Gastrocnemius medialis (tissue), 4 donors: ENCODE data around the gene ZNF697. TPM values are rescaled to one million over a fixed set of nuclear protein-coding genes. Genes with fewer than 3 reads are reported as not detected.
A peak's percentile ranks its signal among the peaks of the same experiment; 100 is the strongest.
"Not testable (repeated sequence)": the region's sequence is repeated elsewhere in the genome, so short reads cannot be mapped to it uniquely, and the experiment has no call there.

Source experiments
- ATAC-seq, 2 donors: fragments of 150-250 bp; one replicate each; pipeline ENCODE4 v1.9.1; 2016
- DNase-seq, 2 donors: peaks; one replicate each; pipeline ENCODE4 v3.0.0-alpha.2; 2019
- H3K27ac ChIP-seq, 4 donors: fragments of 200-600 bp; sonication (generic); 1 replicate in 1 of 4; 2 replicates in 3 of 4; pipeline ENCODE4 v1.5.1; 2016 to 2018; ENCODE audit warnings: mild to moderate bottlenecking in 2 of 4, moderate library complexity in 1 of 4
- H3K27me3 ChIP-seq, 3 donors: fragments of 200-600 bp; sonication (generic) in 2 of 3; 1 replicate in 1 of 3; 2 replicates in 2 of 3; pipeline versions ENCODE4 v1.5.1 to v1.6.0; 2016 to 2019; ENCODE audit warnings: mild to moderate bottlenecking in 1 of 3, moderate library complexity in 1 of 3
- H3K36me3 ChIP-seq, 2 donors: fragments of 200-600 bp; sonication (generic) in 1 of 2; one replicate each; pipeline ENCODE4 v1.5.1; 2017 to 2018
- H3K4me1 ChIP-seq, 2 donors: fragments of 200-600 bp; sonication (generic) in 1 of 2; one replicate each; pipeline ENCODE4 v1.5.1; 2016 to 2017; ENCODE audit warnings: mild to moderate bottlenecking in 2 of 2
- H3K4me3 ChIP-seq, 4 donors: fragments of 200-600 bp; sonication (generic) in 3 of 4; 1 replicate in 1 of 4; 2 replicates in 3 of 4; pipeline ENCODE4 v1.5.1; 2016 to 2019; ENCODE audit warnings: mild to moderate bottlenecking in 2 of 4
- H3K9me3 ChIP-seq, 3 donors: fragments of 200-600 bp; sonication (generic) in 2 of 3; 1 replicate in 1 of 3; 2 replicates in 2 of 3; pipeline ENCODE4 v1.5.1; 2016 to 2019
- CTCF ChIP-seq, 5 experiments: fragments of 450-650 bp in 3 of 5; fragments of 200-600 bp in 2 of 5; sonication (generic) in 2 of 5; IDR thresholded peaks in 4 of 5; conservative IDR thresholded peaks in 1 of 5; 1 replicate in 4 of 5; 2 replicates in 1 of 5; pipeline ENCODE4 v1.5.1; 2016 to 2019; ENCODE audit warnings: antibody characterized with exemption in 5 of 5, mild to moderate bottlenecking in 3 of 5, moderate library complexity in 3 of 5
- POLR2A ChIP-seq, 2 donors: fragments of 450-650 bp; IDR thresholded peaks; one replicate each; pipeline ENCODE4 v1.6.1; 2017; ENCODE audit warnings: antibody characterized with exemption in 2 of 2, mild to moderate bottlenecking in 2 of 2, moderate library complexity in 2 of 2
- in situ Hi-C, 4 donors: fragments of 200-750 bp; cut with MboI; loops; one replicate each; pipeline versions ENCODE4 v1.15.0 to v1.8.0; 2017; ENCODE audit warnings: low sequenced_read_pairs in 4 of 4
- intact Hi-C: fragments of 100-400 bp; cut with DNase I; formaldehyde crosslinking; loops from one replicate; pipeline ENCODE4 v1.15.1; 2023; ENCODE audit warnings: low total_unique reads
- total RNA-seq, 4 donors: library from RNA; depleted of rRNA; stranded (reverse); fragments of >200 nt; gene quantifications; one replicate each; pipeline versions ENCODE4 v1.1.0 to v1.2.3, GENCODE V29; 2016

ZNF697 gene
- 1 to 10 TPM; 1.4 to 3.1 (median 2.9) TPM for total RNA-seq

GRCh38 chr1:119647734-119648619 is at the start of gene ZNF697:
TSS of gene ZNF697 (minus strand) at chr1:119648266. CDS start at chr1:119626100, 22,166 bp downstream.
- peaks cover 5 to 10% of the 10 kb centered on the region in 2 donors for H3K4me1 ChIP-seq
- TF ChIP-seq POLR2A (IDR thresholded peaks at IDR 0.05) (peak; percentile 72 to 76), CTCF (IDR thresholded peaks at IDR 0.05 in 4 of 5, conservative IDR thresholded peaks at IDR 0.05 in 1 of 5) (peak; percentile 16 to 52 (median 44))

GRCh38 chr1:119697598-119697997 is 49.5 kb upstream of the ZNF697 start:
- Histone ChIP-seq H3K9me3 (no peaks in the 10 kb centered on the region), H3K4me3 (no peak overlapping the region), H3K4me1 (no peaks in the 10 kb centered on the region), H3K27ac (no peak overlapping the region), H3K36me3 (no peaks in the 10 kb centered on the region), H3K27me3 (peaks cover 0 to 3% (median 0%) of the 10 kb centered on the region in 3 donors)
- DNase-seq, result no peak
- in situ Hi-C loops, result no loop called here
- intact Hi-C loops, result no loop called here
- TF ChIP-seq POLR2A (IDR thresholded peaks at IDR 0.05), result no peak
- TF ChIP-seq CTCF (IDR thresholded peaks at IDR 0.05 in 4 of 5, conservative IDR thresholded peaks at IDR 0.05 in 1 of 5), result no peak
- ATAC-seq, result no peak

More at GRCh38 chr1:119647734-119648619, at the start of gene ZNF697:
- peak; percentile 96 to 97 for DNase-seq
- in situ Hi-C loops (no loop called here), intact Hi-C loops (loop anchor here (2.0 to 5.0 kb wide), 3 partner anchors 17 to 36 kb away; no protein-coding TSS in a partner anchor)
- Histone ChIP-seq H3K27ac (peak within 1 kb of the TSS; percentile 82 to 93 (median 88)), H3K9me3 (no peaks in the 10 kb centered on the region), H3K36me3 (no peaks in the 10 kb centered on the region), H3K4me3 (peak within 1 kb of the TSS; percentile 71 to 95 (median 83)), H3K27me3 (no peaks in the 10 kb centered on the region)
- peak; percentile 99 for ATAC-seq

GRCh38 chr1:119696863-119697262 is 48.8 kb upstream of the ZNF697 start:
- in situ Hi-C loops, DNase-seq, ATAC-seq, H3K4me3 ChIP-seq, H3K36me3 ChIP-seq, H3K27me3 ChIP-seq, H3K27ac ChIP-seq, intact Hi-C loops, H3K4me1 ChIP-seq, H3K9me3 ChIP-seq: not testable (repeated sequence)

- Histone ChIP-seq H3K9me3 (no peaks in the 10 kb centered on the region), H3K27ac (no peak overlapping the region), H3K36me3 (no peaks in the 10 kb centered on the region), H3K4me3 (no peak overlapping the region), H3K27me3 (no peaks in the 10 kb centered on the region), H3K4me1 (no peaks in the 10 kb centered on the region)
- in situ Hi-C loops, result no loop called here
- TF ChIP-seq CTCF (IDR thresholded peaks at IDR 0.05 in 4 of 5, conservative IDR thresholded peaks at IDR 0.05 in 1 of 5) (no peak), POLR2A (IDR thresholded peaks at IDR 0.05) (no peak)
- intact Hi-C loops, result no loop called here
- no peak for ATAC-seq
- no peak for DNase-seq
These were observed 41.4 kb upstream of the ZNF697 start for GRCh38 chr1:119689511-119689910.

- ATAC-seq (no peak), DNase-seq (no peak)
- no peaks in the 10 kb centered on the region for H3K36me3 ChIP-seq
- no peaks in the 10 kb centered on the region for H3K9me3 ChIP-seq
- TF ChIP-seq CTCF (IDR thresholded peaks at IDR 0.05 in 4 of 5, conservative IDR thresholded peaks at IDR 0.05 in 1 of 5) (no peak), POLR2A (IDR thresholded peaks at IDR 0.05) (no peak)
- H3K4me1 ChIP-seq, result no peaks in the 10 kb centered on the region
- H3K27me3 ChIP-seq, result no peaks in the 10 kb centered on the region
- intact Hi-C loops, result no loop called here
- in situ Hi-C loops, result no loop called here
- no peak overlapping the region for H3K27ac ChIP-seq
- H3K4me3 ChIP-seq, result no peak overlapping the region
These were observed 40.7 kb upstream of the ZNF697 start for GRCh38 chr1:119688810-119689209.
